MM.1S (cell line): Measurements from ENCODE around the gene CDYL2.

ENCODE experiments used
- DNase-seq: peaks from one replicate; pipeline ENCODE4 v3.0.0-alpha.2; 2015
- H2AFZ ChIP-seq: fragments of 300-600 bp; sonication (generic); 2 replicates; pipeline ENCODE4 v1.6.0; 2016; ENCODE audit warnings: antibody characterized with exemption, low read length
- H3F3A ChIP-seq: fragments of 300-600 bp; sonication (generic); 2 replicates; pipeline ENCODE4 v1.6.1; 2016; ENCODE audit warnings: mild to moderate bottlenecking, antibody characterized with exemption, low read length, moderate library complexity, mixed read lengths; ENCODE audit not compliant: insufficient read depth
- H3K27ac ChIP-seq: fragments of 300-600 bp; sonication (generic); 2 replicates; pipeline ENCODE4 v1.5.1; 2016; ENCODE audit warnings: mild to moderate bottlenecking, low read length
- H3K27me3 ChIP-seq: fragments of 300-600 bp; sonication (generic); replicated peaks from 2 replicates; pipeline ENCODE4 v1.6.0; 2016; ENCODE audit warnings: low read length; ENCODE audit not compliant: insufficient read depth
- H3K36me3 ChIP-seq: fragments of 300-600 bp; sonication (generic); replicated peaks from 2 replicates; pipeline ENCODE4 v1.6.1; 2016; ENCODE audit warnings: mild to moderate bottlenecking, low read length, mixed read lengths; ENCODE audit not compliant: insufficient read depth
- H3K4me1 ChIP-seq: fragments of 300-600 bp; sonication (generic); 2 replicates; pipeline ENCODE4 v1.6.1; 2016; ENCODE audit warnings: low read length, mixed read lengths
- H3K4me2 ChIP-seq: fragments of 300-600 bp; sonication (generic); 2 replicates; pipeline ENCODE4 v1.6.0; 2016; ENCODE audit warnings: low read depth, low read length
- H3K4me3 ChIP-seq: fragments of 300-600 bp; sonication (generic); 2 replicates; pipeline ENCODE4 v1.5.1; 2016; ENCODE audit warnings: low read length, mixed read lengths
- H3K79me2 ChIP-seq: fragments of 300-600 bp; sonication (generic); 2 replicates; pipeline ENCODE4 v1.6.1; 2016; ENCODE audit warnings: mixed run types, low read length, mixed read lengths
- H3K9ac ChIP-seq: fragments of 300-600 bp; sonication (generic); 2 replicates; pipeline ENCODE4 v1.6.1; 2016; ENCODE audit warnings: low read length, mixed read lengths
- H3K9me2 ChIP-seq: fragments of 300-600 bp; sonication (generic); replicated peaks from 2 replicates; pipeline ENCODE4 v1.6.1; 2016; ENCODE audit warnings: mild to moderate bottlenecking, low read length, mixed read lengths; ENCODE audit not compliant: insufficient read depth
- H3K9me3 ChIP-seq: fragments of 300-600 bp; sonication (generic); replicated peaks from 2 replicates; pipeline ENCODE4 v1.6.1; 2016; ENCODE audit warnings: mild to moderate bottlenecking, low read length, mixed read lengths; ENCODE audit not compliant: insufficient read depth
- H4K20me1 ChIP-seq: fragments of 300-600 bp; sonication (generic); 2 replicates; pipeline ENCODE4 v1.6.1; 2016; ENCODE audit warnings: mild to moderate bottlenecking, low read length, moderate library complexity, mixed read lengths; ENCODE audit not compliant: insufficient read depth
- EZH2 ChIP-seq: fragments of 300-600 bp; sonication (generic); optimal IDR thresholded peaks from 2 replicates; pipeline ENCODE3; 2017; ENCODE audit warnings: low read depth, mild to moderate bottlenecking, antibody characterized with exemption, low read length, mixed read lengths
- EZH2phosphoT487 ChIP-seq: fragments of 300-600 bp; sonication (generic); IDR thresholded peaks from 2 replicates; pipeline ENCODE4 v1.6.1; 2018; ENCODE audit warnings: antibody characterized with exemption, low read length
- TF ChIP-seq, protein P1 (sequence below): fragments of 300-600 bp; sonication (generic); IDR thresholded peaks from 2 replicates; pipeline ENCODE4 v1.5.1; 2016; ENCODE audit warnings: antibody characterized with exemption, low read length, mixed read lengths

Gene CDYL2

DNA sequence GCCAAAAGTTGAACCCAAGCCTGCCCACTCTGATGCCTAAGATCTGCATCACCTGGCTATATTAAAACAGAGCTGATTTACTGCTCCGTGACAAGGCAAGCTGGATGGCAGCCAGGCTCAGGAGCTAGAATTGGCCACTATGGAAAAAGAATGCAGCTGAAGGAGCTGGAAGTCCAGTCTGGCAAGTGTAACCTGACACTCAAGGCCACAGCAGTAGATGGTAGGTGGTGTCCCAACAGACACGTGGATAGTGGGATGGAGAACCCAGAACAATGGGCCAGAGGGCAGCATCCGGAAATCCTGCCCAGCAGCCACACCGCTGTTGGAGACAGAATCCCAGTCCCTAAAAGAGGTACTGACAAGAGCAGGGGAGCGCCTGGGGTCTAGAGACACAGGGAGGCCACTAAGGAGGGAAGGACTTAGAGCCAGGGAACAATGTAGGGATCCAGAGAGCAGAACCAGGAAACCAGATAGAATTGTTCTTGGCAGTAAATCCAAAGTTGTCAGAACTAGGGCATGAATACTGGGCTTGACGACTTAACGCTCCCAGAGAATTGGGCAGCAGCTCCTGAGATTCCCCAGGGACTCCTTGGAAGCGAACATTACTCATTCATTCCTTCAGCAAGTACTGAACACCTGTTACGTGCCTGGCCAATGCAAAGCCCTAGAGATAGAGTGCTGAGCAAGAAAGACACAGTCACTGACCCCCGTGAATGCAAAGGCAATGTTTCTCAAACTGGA, 85.7 kb downstream of the CDYL2 start:
- H4K20me1 ChIP-seq = no peaks in the 10 kb centered on the region
- no peak overlapping the region for H2AFZ ChIP-seq
- no peak overlapping the region for H3K27ac ChIP-seq
- no peaks in the 10 kb centered on the region for H3K79me2 ChIP-seq
- H3K4me1 ChIP-seq = no peaks in the 10 kb centered on the region
- H3K4me2 ChIP-seq = no peak overlapping the region
- DNase-seq = no peak
- no peaks in the 10 kb centered on the region for H3F3A ChIP-seq
- no peaks in the 10 kb centered on the region for H3K9me3 ChIP-seq
- no peak overlapping the region for H3K4me3 ChIP-seq
- no peaks in the 10 kb centered on the region for H3K9me2 ChIP-seq
- no peak overlapping the region for H3K9ac ChIP-seq
- H3K36me3 ChIP-seq = no peaks in the 10 kb centered on the region
- no peaks in the 10 kb centered on the region for H3K27me3 ChIP-seq
- TF ChIP-seq, protein P1, sequence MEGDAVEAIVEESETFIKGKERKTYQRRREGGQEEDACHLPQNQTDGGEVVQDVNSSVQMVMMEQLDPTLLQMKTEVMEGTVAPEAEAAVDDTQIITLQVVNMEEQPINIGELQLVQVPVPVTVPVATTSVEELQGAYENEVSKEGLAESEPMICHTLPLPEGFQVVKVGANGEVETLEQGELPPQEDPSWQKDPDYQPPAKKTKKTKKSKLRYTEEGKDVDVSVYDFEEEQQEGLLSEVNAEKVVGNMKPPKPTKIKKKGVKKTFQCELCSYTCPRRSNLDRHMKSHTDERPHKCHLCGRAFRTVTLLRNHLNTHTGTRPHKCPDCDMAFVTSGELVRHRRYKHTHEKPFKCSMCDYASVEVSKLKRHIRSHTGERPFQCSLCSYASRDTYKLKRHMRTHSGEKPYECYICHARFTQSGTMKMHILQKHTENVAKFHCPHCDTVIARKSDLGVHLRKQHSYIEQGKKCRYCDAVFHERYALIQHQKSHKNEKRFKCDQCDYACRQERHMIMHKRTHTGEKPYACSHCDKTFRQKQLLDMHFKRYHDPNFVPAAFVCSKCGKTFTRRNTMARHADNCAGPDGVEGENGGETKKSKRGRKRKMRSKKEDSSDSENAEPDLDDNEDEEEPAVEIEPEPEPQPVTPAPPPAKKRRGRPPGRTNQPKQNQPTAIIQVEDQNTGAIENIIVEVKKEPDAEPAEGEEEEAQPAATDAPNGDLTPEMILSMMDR = no peak
- TF ChIP-seq EZH2 = no peak

DNA sequence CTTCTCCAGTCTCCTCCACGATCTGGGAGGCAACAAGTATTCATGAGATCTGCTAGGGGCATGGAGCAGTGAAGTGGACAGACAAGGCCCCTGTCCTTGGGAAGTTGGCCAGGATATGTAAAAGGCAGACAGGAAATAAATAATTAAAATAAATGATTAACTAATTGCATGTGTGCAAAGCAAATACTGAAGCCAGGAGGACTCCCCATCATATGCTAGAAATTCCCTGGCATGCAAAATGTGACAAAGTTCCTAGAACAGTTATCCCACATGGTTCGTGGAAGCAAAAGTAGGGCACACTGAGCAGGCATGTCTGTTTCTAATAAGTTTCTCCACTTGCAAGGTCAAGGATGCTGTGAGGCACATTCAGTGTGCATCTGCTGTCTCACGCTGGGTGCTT, 86.8 kb downstream of the CDYL2 start:
- no peak overlapping the region for H3K27ac ChIP-seq
- H3K9me3 ChIP-seq = no peaks in the 10 kb centered on the region
- no peaks in the 10 kb centered on the region for H3K4me1 ChIP-seq
- H3K4me2 ChIP-seq = no peak overlapping the region
- H3K9me2 ChIP-seq = no peaks in the 10 kb centered on the region
- DNase-seq = no peak
- TF ChIP-seq EZH2phosphoT487 (no peak), EZH2 (no peak)
- TF ChIP-seq, protein P1 = no peak
- no peaks in the 10 kb centered on the region for H3K79me2 ChIP-seq
- no peaks in the 10 kb centered on the region for H3K27me3 ChIP-seq
- H3K36me3 ChIP-seq = no peaks in the 10 kb centered on the region
- H2AFZ ChIP-seq = no peak overlapping the region
- H3K9ac ChIP-seq = no peak overlapping the region
- H3K4me3 ChIP-seq = no peak overlapping the region
- no peaks in the 10 kb centered on the region for H4K20me1 ChIP-seq
- no peaks in the 10 kb centered on the region for H3F3A ChIP-seq

DNA sequence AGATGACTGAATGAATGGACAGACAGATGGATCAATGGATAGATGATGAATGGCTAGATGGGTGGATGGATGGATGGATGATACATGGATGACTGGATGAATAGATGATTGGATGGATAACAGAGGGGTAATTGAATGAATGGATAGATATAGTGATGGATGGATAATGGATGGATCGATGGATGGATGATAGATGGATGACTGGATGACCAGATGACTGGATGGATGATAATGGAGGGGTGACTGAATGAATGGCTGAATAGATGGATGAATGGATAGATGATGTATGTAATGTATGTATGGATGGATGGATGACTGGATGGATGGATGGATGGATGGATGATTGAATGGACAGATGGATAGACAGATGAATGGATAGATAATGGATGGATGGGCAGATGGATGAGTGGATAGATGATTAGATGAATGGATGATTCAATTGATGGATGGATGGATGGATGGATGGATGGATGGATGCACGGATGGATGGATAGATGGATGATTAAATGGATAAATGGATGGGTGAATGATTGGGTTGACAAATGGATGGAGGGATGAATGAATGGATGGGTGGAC, 87.7 kb downstream of the CDYL2 start:
- Histone ChIP-seq H2AFZ (no peak overlapping the region), H3K9ac (no peak overlapping the region), H4K20me1 (no peaks in the 10 kb centered on the region), H3K4me1 (no peaks in the 10 kb centered on the region), H3K27me3 (no peaks in the 10 kb centered on the region), H3K4me3 (no peak overlapping the region), H3K9me3 (no peaks in the 10 kb centered on the region), H3K79me2 (no peaks in the 10 kb centered on the region), H3K4me2 (no peak overlapping the region), H3K27ac (no peak overlapping the region), H3K36me3 (no peaks in the 10 kb centered on the region), H3K9me2 (no peaks in the 10 kb centered on the region), H3F3A (no peaks in the 10 kb centered on the region)
- TF ChIP-seq EZH2phosphoT487 (no peak), EZH2 (no peak)
- TF ChIP-seq, protein P1 = no peak
- no peak for DNase-seq
